Naive B cell (primary cell): ENCODE data around the gene SNX4. TPM values are rescaled to one million over a fixed set of nuclear protein-coding genes. Genes with fewer than 3 reads are reported as not detected.
"Not testable (repeated sequence)": the region's sequence is repeated elsewhere in the genome, so short reads cannot be mapped to it uniquely, and the experiment has no call there.

Experiments used
- ATAC-seq, 2 donors: fragments of 150-1000 bp; cut with Tn5 transposase; 2 replicates each; pipeline ENCODE4 v1.10.0; 2021; ENCODE audit warnings: low read depth in 2 of 2, mild to moderate bottlenecking in 2 of 2, moderate library complexity in 2 of 2
- DNase-seq: peaks from one replicate; pipeline ENCODE4 v3.0.0; 2022
- H3K27ac Mint-ChIP-seq, 6 donors: one replicate each; pipeline ENCODE4 v1.8.0; 2020 to 2022; ENCODE audit warnings: mild to moderate bottlenecking in 6 of 6, mixed read lengths in 6 of 6, moderate library complexity in 5 of 6, inconsistent platforms in 2 of 6
- H3K27me3 Mint-ChIP-seq, 3 donors: one replicate each; pipeline ENCODE4 v1.8.0; 2021 to 2022; ENCODE audit warnings: mixed read lengths in 3 of 3, mild to moderate bottlenecking in 1 of 3
- H3K36me3 Mint-ChIP-seq, 2 donors: one replicate each; pipeline ENCODE4 v1.8.0; 2020 to 2022; ENCODE audit warnings: mixed read lengths in 2 of 2, inconsistent platforms in 1 of 2, mild to moderate bottlenecking in 1 of 2
- H3K4me1 Mint-ChIP-seq, 3 donors: one replicate each; pipeline ENCODE4 v1.8.0; 2020 to 2022; ENCODE audit warnings: mixed read lengths in 3 of 3, inconsistent platforms in 1 of 3, mild to moderate bottlenecking in 1 of 3, moderate library complexity in 1 of 3
- H3K4me3 Mint-ChIP-seq, 8 donors: one replicate each; pipeline ENCODE4 v1.8.0; 2020 to 2022; ENCODE audit warnings: mild to moderate bottlenecking in 8 of 8, mixed read lengths in 8 of 8, moderate library complexity in 8 of 8, inconsistent platforms in 2 of 8
- H3K9me3 Mint-ChIP-seq, 7 donors: one replicate each; pipeline ENCODE4 v1.8.0; 2020 to 2022; ENCODE audit warnings: mixed read lengths in 7 of 7, mild to moderate bottlenecking in 5 of 7, inconsistent platforms in 2 of 7, moderate library complexity in 1 of 7
- polyA plus RNA-seq, 6 donors: library from polyadenylated mRNA; unstranded; fragments of 300-500 nt; fragmentation: Illumina TruSeq; gene quantifications; one replicate each; pipeline ENCODE4 v1.2.3, GENCODE V29; 2021; ENCODE audit warnings: low read depth in 6 of 6

Gene SNX4
- polyA plus RNA-seq: 10 to 100 TPM; 21.5 to 54.6 (median 26.6) TPM

- DNase-seq (peak; percentile 81), ATAC-seq (peak; percentile 96 to 97)
- Mint-ChIP-seq H3K27me3 (no peaks in the 10 kb centered on the region), H3K9me3 (no peaks in the 10 kb centered on the region), H3K4me1 (peaks cover 22 to 46% (median 40%) of the 10 kb centered on the region in 3 donors), H3K36me3 (peaks cover 0 to 8% of the 10 kb centered on the region in 2 donors), H3K27ac (peak within 1 kb of the TSS; percentile 64 to 93 (median 90)), H3K4me3 (peak within 1 kb of the TSS; percentile 89 to 98 (median 96))
These were observed at the start of gene SNX4 for GRCh38 chr3:125519678-125520562. Gene SNX4, minus strand, starts transcription at chr3:125520202. Its CDS starts 30 bp downstream, at chr3:125520172.

DNA sequence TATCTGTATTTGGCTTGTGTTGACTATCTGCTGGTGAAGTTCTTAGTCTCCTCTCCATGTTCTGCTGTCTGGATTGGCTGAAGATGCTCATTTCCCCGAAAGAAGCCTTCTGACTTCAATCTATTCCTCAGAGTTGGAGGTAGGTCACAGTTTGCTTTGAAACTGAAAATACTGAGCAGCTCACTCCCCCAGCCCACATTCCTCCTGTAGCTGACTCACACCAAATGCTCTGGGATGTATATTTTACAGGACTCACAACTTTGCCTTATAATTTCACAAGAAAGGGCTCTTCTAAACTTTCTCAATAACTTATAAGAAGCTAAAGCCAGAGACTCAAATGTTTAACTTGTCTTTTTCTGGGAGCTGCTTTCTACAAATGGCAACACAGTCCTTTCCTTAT is 36.3 kb upstream of the SNX4 start:
- Mint-ChIP-seq H3K4me3 (no peak overlapping the region), H3K27ac (peak overlapping the region in 1 of 6 donors; percentile 59), H3K9me3 (no peaks in the 10 kb centered on the region), H3K27me3 (no peaks in the 10 kb centered on the region), H3K4me1 (peaks cover 0 to 5% (median 0%) of the 10 kb centered on the region in 3 donors), H3K36me3 (peaks cover 15 to 36% of the 10 kb centered on the region in 2 donors)
- DNase-seq (no peak), ATAC-seq (no peak)

DNA sequence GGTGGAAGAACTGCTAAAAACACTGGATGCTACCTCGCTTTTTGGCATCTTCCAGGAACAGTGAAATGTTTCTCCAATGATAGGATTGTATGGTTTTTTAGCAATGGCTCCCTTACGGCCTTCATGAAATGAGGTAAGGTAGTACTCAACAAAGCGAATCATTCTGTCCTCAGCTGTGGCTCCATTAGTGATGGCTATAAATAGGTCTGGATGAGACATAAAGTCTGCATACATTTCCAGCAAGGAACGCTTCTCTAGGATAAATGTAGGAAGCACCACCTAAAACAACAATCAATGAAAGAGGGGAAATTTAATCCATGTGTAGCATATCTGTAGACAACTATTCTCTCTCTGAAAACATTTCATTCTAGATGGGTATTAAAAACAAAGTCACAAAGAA is 32.4 kb upstream of the SNX4 start:
- Mint-ChIP-seq H3K27me3 (no peaks in the 10 kb centered on the region), H3K36me3 (peaks cover 18 to 32% of the 10 kb centered on the region in 2 donors), H3K4me1 (peaks cover 0 to 5% (median 3%) of the 10 kb centered on the region in 3 donors), H3K27ac (peak overlapping the region in 1 of 6 donors; percentile 88), H3K4me3 (no peak overlapping the region), H3K9me3 (no peaks in the 10 kb centered on the region)
- ATAC-seq: no peak
- no peak for DNase-seq

GRCh38 chr3:125528920-125529319 is 8.9 kb upstream of the SNX4 start:
- no peaks in the 10 kb centered on the region for H3K9me3 Mint-ChIP-seq
- no peaks in the 10 kb centered on the region for H3K27me3 Mint-ChIP-seq
- H3K27ac Mint-ChIP-seq: peak overlapping the region in 1 of 6 donors; percentile 44
- peaks cover 0 to under 1% (median 0%) of the 10 kb centered on the region in 3 donors for H3K4me1 Mint-ChIP-seq
- DNase-seq: no peak
- no peak for ATAC-seq
- no peak overlapping the region for H3K4me3 Mint-ChIP-seq
- H3K36me3 Mint-ChIP-seq: peaks cover 16 to 28% of the 10 kb centered on the region in 2 donors

DNA sequence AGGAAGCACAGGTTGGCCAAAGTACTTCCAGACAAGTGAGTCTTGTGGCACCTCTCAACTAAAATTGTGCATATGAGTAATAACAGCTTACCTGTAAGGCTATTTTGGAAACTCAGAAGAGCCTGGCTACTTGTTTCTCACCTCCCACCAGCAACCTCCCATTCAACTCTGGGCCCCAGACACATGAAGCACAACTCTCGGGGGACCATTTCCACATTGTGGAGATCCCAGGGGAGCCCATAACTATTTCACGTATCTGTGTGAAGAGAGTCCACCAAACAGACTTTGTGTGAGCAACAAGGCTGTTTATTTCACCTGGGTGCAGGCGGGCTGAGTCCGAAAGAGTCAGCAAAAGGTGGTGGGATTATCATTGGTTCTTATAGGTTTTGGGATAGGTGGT is 5.2 kb upstream of the SNX4 start:
- DNase-seq (no peak), ATAC-seq (no peak)
- H3K27ac Mint-ChIP-seq: peak overlapping the region in 1 of 6 donors; percentile 53
- peaks cover 9 to 21% of the 10 kb centered on the region in 2 donors for H3K36me3 Mint-ChIP-seq
- H3K27me3 Mint-ChIP-seq: no peaks in the 10 kb centered on the region
- peak overlapping the region in 1 of 8 donors; percentile 7 for H3K4me3 Mint-ChIP-seq
- H3K4me1 Mint-ChIP-seq: peaks cover 3 to 6% (median 3%) of the 10 kb centered on the region in 3 donors
- no peaks in the 10 kb centered on the region for H3K9me3 Mint-ChIP-seq

DNA sequence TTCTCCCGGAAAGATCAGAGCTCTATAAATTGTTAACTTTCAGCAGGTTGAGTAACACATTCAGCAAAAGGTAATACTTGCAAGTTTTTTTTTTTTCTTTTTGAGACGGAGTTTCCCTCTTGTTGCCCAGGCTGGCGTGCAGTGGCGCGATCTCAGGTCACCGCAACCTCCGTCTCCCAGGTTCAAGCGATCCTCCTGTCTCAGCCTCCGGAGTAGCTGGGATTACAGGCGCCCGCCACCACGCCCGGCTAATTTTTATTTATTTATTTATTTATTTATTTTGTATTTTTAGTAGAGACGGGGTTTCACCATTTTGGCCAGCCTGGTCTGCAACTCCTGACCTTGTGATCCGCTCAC is 539 bp upstream of the SNX4 start:
- not testable (repeated sequence) for DNase-seq, H3K36me3 Mint-ChIP-seq, H3K27me3 Mint-ChIP-seq, ATAC-seq, H3K9me3 Mint-ChIP-seq
- peak overlapping the region; percentile 89 to 98 (median 96) for H3K4me3 Mint-ChIP-seq
- peak overlapping the region; percentile 8 to 93 (median 90) for H3K27ac Mint-ChIP-seq
- peaks cover 22 to 43% (median 38%) of the 10 kb centered on the region in 3 donors for H3K4me1 Mint-ChIP-seq

GRCh38 chr3:125515421-125515820 is 4.6 kb downstream of the SNX4 start:
- Mint-ChIP-seq H3K4me1 (peaks cover 38 to 68% (median 61%) of the 10 kb centered on the region in 3 donors), H3K9me3 (peaks cover 0 to 4% (median 0%) of the 10 kb centered on the region in 7 donors), H3K27me3 (no peaks in the 10 kb centered on the region), H3K27ac (peak overlapping the region in 2 of 6 donors; percentile 44 to 83), H3K36me3 (peaks cover 0 to 14% of the 10 kb centered on the region in 2 donors), H3K4me3 (no peak overlapping the region)
- DNase-seq: no peak
- no peak for ATAC-seq

DNA sequence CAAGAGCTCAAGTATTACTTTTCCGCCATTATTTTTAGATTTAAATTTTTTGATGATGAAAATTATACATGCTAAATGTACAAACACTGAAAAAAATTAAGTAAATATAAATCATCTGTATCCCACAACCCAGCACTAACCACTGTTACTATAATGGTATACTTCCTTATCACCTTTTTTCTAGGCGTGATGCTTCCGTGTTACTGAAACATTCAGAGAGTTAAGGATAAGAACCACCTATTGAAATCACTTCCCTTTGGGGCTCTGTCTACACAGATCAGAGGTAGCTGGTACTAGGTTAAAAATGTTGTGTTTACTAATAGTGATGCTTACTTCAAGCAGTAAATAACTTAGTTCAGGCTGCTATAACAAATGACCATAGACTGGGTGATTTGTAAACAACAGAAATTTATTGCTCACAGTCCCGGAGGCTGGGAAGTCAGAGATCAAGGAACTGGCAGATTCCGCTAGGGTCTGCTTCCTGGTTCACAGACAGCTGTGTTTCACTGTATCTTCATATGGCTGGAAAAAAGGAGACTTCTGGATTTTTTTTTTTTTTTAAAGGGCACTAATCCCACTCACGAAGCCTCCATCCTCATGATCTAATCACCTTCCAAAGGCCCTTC is 6.4 kb downstream of the SNX4 start:
- Mint-ChIP-seq H3K4me3 (no peak overlapping the region), H3K4me1 (peaks cover 25 to 56% (median 43%) of the 10 kb centered on the region in 3 donors), H3K27ac (no peak overlapping the region), H3K9me3 (peaks cover 0 to 8% (median 2%) of the 10 kb centered on the region in 7 donors), H3K36me3 (peaks cover 0 to 18% of the 10 kb centered on the region in 2 donors), H3K27me3 (no peaks in the 10 kb centered on the region)
- ATAC-seq: no peak
- DNase-seq: no peak

DNA sequence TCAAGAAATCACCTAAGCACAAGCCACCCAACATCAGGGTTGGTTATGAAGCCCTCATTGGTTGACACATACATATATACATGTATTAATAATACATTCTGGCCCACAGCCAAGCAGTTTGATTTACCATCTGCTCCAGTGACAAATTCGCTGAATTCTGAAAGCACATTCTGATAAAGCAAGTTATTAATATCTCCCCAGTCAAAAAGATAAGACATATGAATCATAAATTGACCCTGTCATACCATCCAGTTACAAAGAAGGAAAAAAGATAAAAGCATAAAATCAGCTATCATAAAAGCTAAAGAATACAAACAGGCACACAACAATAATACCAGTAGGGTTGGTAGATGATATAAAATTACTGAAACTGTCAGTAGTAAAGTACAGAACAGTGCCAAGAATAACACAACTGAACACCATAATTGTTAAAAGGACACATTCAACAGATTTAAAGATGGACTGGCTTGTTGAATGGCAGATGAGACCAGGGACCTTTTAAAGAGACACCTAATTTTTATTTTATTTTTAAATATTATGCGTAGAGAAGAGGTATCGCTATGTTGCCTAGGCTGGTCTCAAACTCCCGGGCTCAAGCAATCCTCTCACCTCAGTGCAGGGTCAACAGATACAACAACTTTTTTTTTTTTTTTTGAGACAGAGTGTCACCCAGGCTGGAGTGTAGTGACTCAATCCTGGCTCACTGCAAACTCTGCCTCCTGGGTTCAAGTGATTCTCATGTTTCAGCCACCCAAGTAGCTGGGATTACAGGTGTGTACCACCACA is 7.7 kb downstream of the SNX4 start:
- Mint-ChIP-seq H3K4me1 (peaks cover 25 to 46% (median 39%) of the 10 kb centered on the region in 3 donors), H3K9me3 (peaks cover under 1 to 18% (median 8%) of the 10 kb centered on the region in 7 donors), H3K36me3 (peaks cover 4 to 22% of the 10 kb centered on the region in 2 donors), H3K4me3 (no peak overlapping the region), H3K27me3 (no peaks in the 10 kb centered on the region), H3K27ac (peak overlapping the region in 4 of 6 donors; percentile 21 to 72 (median 47))
- no peak for ATAC-seq
- no peak for DNase-seq

DNA sequence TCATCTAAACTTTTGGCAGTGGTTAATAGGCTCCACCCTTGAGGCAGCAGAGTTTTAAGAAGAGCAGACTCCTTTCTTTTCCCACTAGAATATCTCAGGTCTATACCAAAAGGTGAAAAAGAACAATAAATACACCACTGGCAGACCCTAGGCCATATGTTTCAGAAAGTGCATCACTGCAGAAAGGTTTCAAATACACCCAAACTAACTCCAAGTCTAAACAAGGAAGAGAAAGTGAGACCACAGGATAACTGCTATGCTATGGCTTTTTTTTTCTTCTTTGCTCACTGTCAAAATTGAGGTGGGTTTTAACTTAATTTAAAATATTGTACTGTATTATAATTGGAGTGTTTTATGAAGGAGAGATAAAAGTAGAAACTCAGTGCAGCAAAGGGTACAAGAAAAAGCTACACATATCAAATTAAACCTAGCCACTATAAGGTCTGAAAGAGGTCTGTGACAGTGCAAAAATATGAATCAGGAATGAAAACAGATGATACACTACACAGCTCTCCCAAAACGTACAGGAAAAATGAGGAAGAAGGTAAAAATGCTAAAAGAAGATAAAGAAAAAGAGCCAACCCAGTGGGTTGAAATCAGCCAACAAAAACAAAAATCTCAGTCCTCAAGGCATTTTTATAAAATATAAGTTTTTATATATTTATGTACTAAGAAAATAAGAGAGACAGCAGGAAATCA is 8.4 kb downstream of the SNX4 start:
- peaks cover 26 to 38% (median 33%) of the 10 kb centered on the region in 3 donors for H3K4me1 Mint-ChIP-seq
- peaks cover 12 to 27% of the 10 kb centered on the region in 2 donors for H3K36me3 Mint-ChIP-seq
- H3K27me3 Mint-ChIP-seq: no peaks in the 10 kb centered on the region
- peaks cover 4 to 21% (median 14%) of the 10 kb centered on the region in 7 donors for H3K9me3 Mint-ChIP-seq
- no peak for ATAC-seq
- no peak for DNase-seq
- H3K27ac Mint-ChIP-seq: peak overlapping the region in 5 of 6 donors; percentile 21 to 79 (median 72)
- H3K4me3 Mint-ChIP-seq: no peak overlapping the region

GRCh38 chr3:125507128-125507527 is 12.9 kb downstream of the SNX4 start:
- Mint-ChIP-seq H3K9me3 (peaks cover 4 to 21% (median 14%) of the 10 kb centered on the region in 7 donors), H3K4me1 (peaks cover 16 to 19% (median 18%) of the 10 kb centered on the region in 3 donors), H3K36me3 (peaks cover 22 to 24% of the 10 kb centered on the region in 2 donors), H3K27ac (peak overlapping the region in 2 of 6 donors; percentile 57 to 61), H3K27me3 (no peaks in the 10 kb centered on the region), H3K4me3 (peak overlapping the region in 1 of 8 donors; percentile 42)
- DNase-seq (no peak), ATAC-seq (no peak)

GRCh38 chr3:125498630-125499029 is 21.4 kb downstream of the SNX4 start:
- no peaks in the 10 kb centered on the region for H3K9me3 Mint-ChIP-seq
- H3K27me3 Mint-ChIP-seq: no peaks in the 10 kb centered on the region
- ATAC-seq (no peak), DNase-seq (no peak)
- H3K4me3 Mint-ChIP-seq: no peak overlapping the region
- no peaks in the 10 kb centered on the region for H3K4me1 Mint-ChIP-seq
- peaks cover 0 to 12% of the 10 kb centered on the region in 2 donors for H3K36me3 Mint-ChIP-seq
- H3K27ac Mint-ChIP-seq: peak overlapping the region in 1 of 6 donors; percentile 59
